Neural cell (in vitro differentiated cells): Measurements from ENCODE around the gene CAMK2A. TPM values are rescaled to one million over a fixed set of nuclear protein-coding genes. Genes with fewer than 3 reads are reported as not detected.

Source experiments
- H2AFZ ChIP-seq: fragments of 200-600, 300-800 bp; sonication (generic), shearing (Covaris generic); 2 replicates; pipeline ENCODE4 v1.6.0; 2014; ENCODE audit warnings: low read depth, mild to moderate bottlenecking, antibody characterized with exemption, low read length, moderate library complexity
- H3F3A ChIP-seq: fragments of 200-600 bp; shearing (Covaris generic); 2 replicates; pipeline ENCODE4 v1.6.1; 2016; ENCODE audit warnings: mild to moderate bottlenecking, moderate library complexity, mixed read lengths, antibody characterized with exemption, low read length; ENCODE audit not compliant: insufficient read depth, poor library complexity, severe bottlenecking
- H3K27ac ChIP-seq: fragments of 200-600, 300-800 bp; sonication (generic), shearing (Covaris generic); 2 replicates; pipeline ENCODE4 v1.5.1; 2014; ENCODE audit warnings: mild to moderate bottlenecking, low read length, moderate library complexity
- H3K27me3 ChIP-seq: fragments of 300-800, 200-600 bp; sonication (generic), shearing (Covaris generic); 2 replicates; pipeline ENCODE4 v1.6.0; 2014; ENCODE audit warnings: mild to moderate bottlenecking, low read depth, low read length, moderate library complexity; ENCODE audit not compliant: insufficient read depth
- H3K36me3 ChIP-seq: fragments of 300-800, 200-600 bp; sonication (generic), shearing (Covaris generic); 2 replicates; pipeline ENCODE4 v1.5.1; 2014; ENCODE audit warnings: mild to moderate bottlenecking, antibody characterized with exemption, low read length, moderate library complexity; ENCODE audit not compliant: insufficient read depth
- H3K4me2 ChIP-seq: fragments of 300-800, 200-600 bp; sonication (generic), shearing (Covaris generic); 2 replicates; pipeline ENCODE4 v1.6.0; 2014; ENCODE audit warnings: mild to moderate bottlenecking, low read length
- H3K4me3 ChIP-seq: fragments of 300-800, 200-600 bp; sonication (generic), shearing (Covaris generic); 2 replicates; pipeline ENCODE4 v1.5.1; 2014; ENCODE audit warnings: mild to moderate bottlenecking, low read length, moderate library complexity
- H3K79me2 ChIP-seq: fragments of 200-600 bp; shearing (Covaris generic); replicated peaks from 2 replicates; pipeline ENCODE4 v1.6.0; 2014; ENCODE audit warnings: mild to moderate bottlenecking, low read length, moderate library complexity; ENCODE audit not compliant: insufficient read depth
- H3K9ac ChIP-seq: fragments of 300-800, 200-600 bp; sonication (generic), shearing (Covaris generic); 2 replicates; pipeline ENCODE4 v1.6.1; 2016; ENCODE audit warnings: mild to moderate bottlenecking, low read length, mixed read lengths
- H3K9me2 ChIP-seq: fragments of 200-600 bp; shearing (Covaris generic); 2 replicates; pipeline ENCODE4 v1.6.1; 2016; ENCODE audit warnings: mild to moderate bottlenecking, low read length, mixed read lengths; ENCODE audit not compliant: insufficient read depth
- H3K9me3 ChIP-seq: fragments of 200-600, 300-800 bp; sonication (generic), shearing (Covaris generic); 2 replicates; pipeline ENCODE4 v1.6.1; 2016; ENCODE audit warnings: mild to moderate bottlenecking, mixed run types, low read length, moderate library complexity, mixed read lengths
- H4K20me1 ChIP-seq: fragments of 200-600 bp; shearing (Covaris generic); 2 replicates; pipeline ENCODE4 v1.6.1; 2016; ENCODE audit warnings: mild to moderate bottlenecking, mixed run types; ENCODE audit not compliant: insufficient read depth
- CTCF ChIP-seq: fragments of 450-650 bp; IDR thresholded peaks from 2 replicates; pipeline ENCODE4 v1.5.1; 2014; ENCODE audit warnings: antibody characterized with exemption, mild to moderate bottlenecking, moderate library complexity; ENCODE audit not compliant: poor library complexity, severe bottlenecking
- EP300 ChIP-seq: fragments of 450-650 bp; conservative IDR thresholded peaks from 2 replicates; pipeline ENCODE4 v1.6.1; 2014; ENCODE audit warnings: antibody characterized with exemption, mild to moderate bottlenecking, moderate library complexity; ENCODE audit not compliant: poor library complexity, severe bottlenecking
- EZH2 ChIP-seq: fragments of 200-600, 300-800 bp; shearing (Covaris generic), sonication (generic); IDR thresholded peaks from 2 replicates; pipeline ENCODE4 v1.6.1; 2014; ENCODE audit warnings: antibody characterized with exemption, low read length, borderline replicate concordance, mild to moderate bottlenecking; ENCODE audit not compliant: insufficient read depth, poor library complexity, severe bottlenecking
- MXI1 ChIP-seq: fragments of 450-650 bp; conservative IDR thresholded peaks from 2 replicates; pipeline ENCODE4 v1.6.1; 2014; ENCODE audit warnings: antibody characterized with exemption, mild to moderate bottlenecking; ENCODE audit not compliant: poor library complexity, severe bottlenecking
- POLR2AphosphoS5 ChIP-seq: IDR thresholded peaks from 2 replicates; pipeline ENCODE4 v1.6.1; 2012
- RAD21 ChIP-seq: fragments of 450-650 bp; conservative IDR thresholded peaks from 2 replicates; pipeline ENCODE4 v1.6.1; 2014; ENCODE audit warnings: antibody characterized with exemption, mild to moderate bottlenecking, moderate library complexity
- REST ChIP-seq: IDR thresholded peaks from 2 replicates; pipeline ENCODE4 v1.6.1; 2012; ENCODE audit warnings: borderline replicate concordance
- polyA plus RNA-seq: library from polyadenylated mRNA; depleted of rRNA; stranded (reverse); fragments of >200 nt; gene quantifications from 2 replicates; pipeline ENCODE4 v1.2.3, GENCODE V29; 2014

The CAMK2A gene
- polyA plus RNA-seq, 1 donor from 2014 or later, result 61.7 TPM

- TF ChIP-seq POLR2AphosphoS5, result no peak
- Histone ChIP-seq H3K36me3 (no peaks in the 10 kb centered on the region), H3K27ac (no peak overlapping the region), H3K9me3 (no peaks in the 10 kb centered on the region), H3K79me2 (no peaks in the 10 kb centered on the region), H2AFZ (no peak overlapping the region), H3K27me3 (no peaks in the 10 kb centered on the region), H3K4me3 (no peak overlapping the region), H3K9ac (no peak overlapping the region), H3K9me2 (no peaks in the 10 kb centered on the region), H3K4me2 (no peak overlapping the region), H3F3A (no peaks in the 10 kb centered on the region), H4K20me1 (no peaks in the 10 kb centered on the region)
These were observed 76.0 kb downstream of the CAMK2A start for GRCh38 chr5:150213530-150213929.

- no peak overlapping the region for H3K4me2 ChIP-seq
- H3K27ac ChIP-seq, result no peak overlapping the region
- no peak overlapping the region for H2AFZ ChIP-seq
These were observed 78.2 kb downstream of the CAMK2A start for GRCh38 chr5:150211156-150212030.

More at GRCh38 chr5:150211156-150212030, 78.2 kb downstream of the CAMK2A start:
- Histone ChIP-seq H3K4me3 (no peak overlapping the region), H3K9ac (no peak overlapping the region), H4K20me1 (no peaks in the 10 kb centered on the region), H3K27me3 (no peaks in the 10 kb centered on the region), H3F3A (no peaks in the 10 kb centered on the region), H3K36me3 (no peaks in the 10 kb centered on the region), H3K79me2 (no peaks in the 10 kb centered on the region), H3K9me2 (no peaks in the 10 kb centered on the region), H3K9me3 (no peaks in the 10 kb centered on the region)
- no peak for TF ChIP-seq EZH2
- TF ChIP-seq REST, result no peak
- TF ChIP-seq RAD21, result no peak
- no peak for TF ChIP-seq EP300
- TF ChIP-seq POLR2AphosphoS5, result no peak
- no peak for TF ChIP-seq CTCF
- no peak for TF ChIP-seq MXI1
